GM10248 (cell line): Measurements from ENCODE around the gene CKS2.

Experiments
- CTCF ChIA-PET: fragments of 300-600 bp; sonication (Branson Sonifier 250); formaldehyde crosslinking; extraction: SDS; loops from one replicate; lab custom pipeline; 2021; ENCODE audit warnings: antibody characterized with exemption; lab: Yijun Ruan, JAX
- POLR2A ChIA-PET: fragments of 350-650 bp; sonication (Branson Sonifier 250); formaldehyde crosslinking; extraction: SDS; loops from one replicate; lab custom pipeline; 2020; ENCODE audit warnings: antibody characterized with exemption; lab: Yijun Ruan, JAX
- DNase-seq: peaks from one replicate; pipeline ENCODE4 v3.0.0; 2012; ENCODE audit errors: extremely low spot score
- TF ChIP-seq, protein P1 (sequence below): IDR thresholded peaks from 2 replicates; pipeline ENCODE4 v1.5.1; 2012; ENCODE audit warnings: mild to moderate bottlenecking, low read depth; ENCODE audit errors: extremely low read depth, missing control alignments, control extremely low read depth

Gene CKS2

DNA sequence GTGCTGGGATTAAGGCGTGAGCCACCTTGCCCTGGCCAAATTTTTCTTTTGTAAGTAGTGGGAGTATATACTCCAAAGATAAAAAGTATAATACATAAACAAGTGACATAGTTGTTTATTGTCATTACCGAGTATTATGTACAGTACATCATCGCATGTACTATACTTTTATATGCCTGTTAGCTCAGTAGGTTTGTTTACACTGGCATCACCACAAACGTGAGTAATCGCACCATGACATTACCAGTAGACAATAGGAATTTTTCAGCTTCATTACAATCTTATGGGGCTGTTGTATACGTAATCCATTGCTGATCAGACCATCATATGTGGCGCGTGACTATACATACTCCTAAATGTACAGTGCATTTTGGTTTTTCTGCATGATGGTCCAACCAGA lies 17.1 kb downstream of the CKS2 start:
- TF ChIP-seq, protein P1, sequence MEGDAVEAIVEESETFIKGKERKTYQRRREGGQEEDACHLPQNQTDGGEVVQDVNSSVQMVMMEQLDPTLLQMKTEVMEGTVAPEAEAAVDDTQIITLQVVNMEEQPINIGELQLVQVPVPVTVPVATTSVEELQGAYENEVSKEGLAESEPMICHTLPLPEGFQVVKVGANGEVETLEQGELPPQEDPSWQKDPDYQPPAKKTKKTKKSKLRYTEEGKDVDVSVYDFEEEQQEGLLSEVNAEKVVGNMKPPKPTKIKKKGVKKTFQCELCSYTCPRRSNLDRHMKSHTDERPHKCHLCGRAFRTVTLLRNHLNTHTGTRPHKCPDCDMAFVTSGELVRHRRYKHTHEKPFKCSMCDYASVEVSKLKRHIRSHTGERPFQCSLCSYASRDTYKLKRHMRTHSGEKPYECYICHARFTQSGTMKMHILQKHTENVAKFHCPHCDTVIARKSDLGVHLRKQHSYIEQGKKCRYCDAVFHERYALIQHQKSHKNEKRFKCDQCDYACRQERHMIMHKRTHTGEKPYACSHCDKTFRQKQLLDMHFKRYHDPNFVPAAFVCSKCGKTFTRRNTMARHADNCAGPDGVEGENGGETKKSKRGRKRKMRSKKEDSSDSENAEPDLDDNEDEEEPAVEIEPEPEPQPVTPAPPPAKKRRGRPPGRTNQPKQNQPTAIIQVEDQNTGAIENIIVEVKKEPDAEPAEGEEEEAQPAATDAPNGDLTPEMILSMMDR: no peak
- ChIA-PET POLR2A (no interaction called here), CTCF (interaction anchor here (1.3 to 1.4 kb wide), 2 partner anchors 10 to 16 kb away, joined by 4 read pairs; no protein-coding TSS in a partner anchor)
- no peak for DNase-seq

DNA sequence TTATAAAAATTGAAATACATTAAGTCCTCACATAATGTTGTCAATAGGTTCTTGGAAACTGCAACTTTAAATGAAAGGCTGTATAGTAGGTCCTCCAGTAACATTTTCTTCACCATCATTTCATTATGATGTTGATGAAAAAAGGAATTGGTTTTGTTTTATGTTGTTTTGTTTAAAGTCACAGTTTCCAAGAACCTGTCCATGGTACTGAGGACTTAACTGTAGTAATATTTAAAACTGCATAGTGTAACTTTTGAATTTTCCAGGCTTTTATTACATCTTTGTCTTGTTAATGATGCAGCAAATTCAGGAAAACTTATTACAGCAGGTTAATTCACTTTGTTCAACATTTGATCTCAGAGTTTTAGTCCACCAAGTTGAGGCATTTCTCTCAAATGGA lies 18.9 kb downstream of the CKS2 start:
- POLR2A ChIA-PET: no interaction called here
- TF ChIP-seq, protein P1: no peak
- no peak for DNase-seq
- CTCF ChIA-PET: no interaction called here

DNA sequence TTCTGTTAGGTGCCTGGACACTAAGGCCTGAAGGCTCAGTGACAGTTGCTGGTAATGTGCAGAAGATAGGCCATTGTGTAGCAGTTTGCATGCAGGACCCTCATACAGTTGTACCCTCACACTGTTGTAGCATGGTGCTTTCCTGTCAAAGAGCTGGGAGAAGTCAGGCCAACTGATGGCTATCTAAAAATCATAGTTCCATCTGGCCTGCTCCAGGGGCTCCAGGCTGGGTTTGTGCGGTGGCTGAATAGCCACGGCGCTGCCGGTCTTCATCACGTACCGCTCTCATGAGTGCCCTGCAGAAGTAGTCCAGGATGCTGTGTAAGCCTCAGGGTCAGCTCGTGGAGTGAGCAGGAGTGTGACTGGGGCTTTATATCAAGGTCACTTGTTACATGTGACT lies 19.5 kb downstream of the CKS2 start:
- DNase-seq: no peak
- CTCF ChIA-PET: interaction anchor here (1.7 kb wide), 1 partner anchor 18 kb away, joined by 4 read pairs; no protein-coding TSS in a partner anchor
- TF ChIP-seq, protein P1: no peak
- POLR2A ChIA-PET: no interaction called here

DNA sequence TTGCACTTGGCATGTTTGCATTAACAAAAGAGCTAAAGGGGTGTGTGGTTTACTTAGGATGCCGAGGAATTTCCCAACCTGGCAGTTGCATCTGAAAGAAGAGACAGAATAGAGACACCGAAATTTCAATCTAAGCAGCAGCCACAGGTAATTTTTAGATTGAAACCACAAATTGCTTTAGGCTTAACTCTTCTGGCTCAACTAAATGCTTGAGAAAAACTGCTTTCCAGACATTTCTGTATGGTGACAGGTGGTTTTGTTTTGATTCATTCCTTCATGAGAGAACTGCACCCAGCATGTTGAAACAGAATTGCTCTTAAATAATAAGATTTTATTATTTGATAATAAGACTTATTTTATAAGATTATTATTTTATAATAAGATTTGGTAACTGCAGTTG lies 28.8 kb downstream of the CKS2 start:
- ChIA-PET CTCF (interaction anchor here (0.8 to 1.3 kb wide), 6 partner anchors 12 to 209 kb away, joined by 3 to 4 read pairs (median 4); partner anchors contain the start of gene SECISBP2), POLR2A (interaction anchor here (0.7 kb wide), 1 partner anchor 24 kb away, joined by 4 read pairs; no protein-coding TSS in a partner anchor)
- TF ChIP-seq, protein P1: no peak
- DNase-seq: no peak

DNA sequence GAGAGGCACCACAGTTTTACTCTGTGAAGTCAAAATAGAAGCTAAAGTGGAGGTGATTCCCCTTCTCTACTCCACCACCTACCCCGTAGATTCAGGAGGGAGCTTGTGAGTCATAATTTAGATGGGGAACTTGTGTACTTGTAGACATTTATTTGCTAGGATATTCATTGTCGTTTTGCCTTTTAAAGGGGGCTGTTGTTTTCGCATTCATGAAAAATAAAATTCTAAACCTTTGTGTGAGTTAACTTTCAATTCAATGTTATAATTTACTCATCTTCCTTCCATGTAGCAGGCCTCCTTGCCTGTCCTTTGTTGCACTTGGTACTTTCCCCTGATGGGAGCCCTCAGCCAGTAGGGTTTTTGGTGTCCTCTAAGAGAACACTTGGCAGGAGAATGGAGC lies 29.3 kb downstream of the CKS2 start:
- ChIA-PET CTCF (interaction anchor here (0.8 to 1.3 kb wide), 6 partner anchors 11 to 209 kb away, joined by 3 to 4 read pairs (median 4); partner anchors contain the start of gene SECISBP2), POLR2A (interaction anchor here (0.5 kb wide), 1 partner anchor 33 kb away, joined by 5 read pairs; no protein-coding TSS in a partner anchor)
- peak; percentile 64 for DNase-seq

DNA sequence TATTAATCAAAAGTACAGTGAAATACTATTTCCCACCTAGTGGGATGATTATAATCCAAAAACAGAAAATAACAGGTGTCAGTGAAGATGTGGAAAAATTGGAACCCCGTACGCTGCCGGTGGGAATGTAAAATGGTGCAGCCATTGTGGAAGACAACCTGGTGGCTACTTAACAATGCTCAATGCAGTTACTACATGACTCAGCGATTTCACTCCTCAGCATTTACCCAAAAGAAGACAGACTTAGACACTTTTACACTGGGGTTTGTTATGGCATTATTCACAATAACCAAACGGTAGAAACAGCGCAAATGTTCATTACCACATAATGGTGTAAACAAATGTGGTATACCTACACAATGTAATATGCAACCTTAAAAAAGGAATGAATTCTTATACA lies 31.2 kb downstream of the CKS2 start:
- no peak for DNase-seq
- CTCF ChIA-PET: interaction anchor here (1.3 to 2.2 kb wide), 4 partner anchors 9 to 207 kb away, joined by 3 to 8 read pairs (median 5); no protein-coding TSS in a partner anchor
- TF ChIP-seq, protein P1: no peak
- POLR2A ChIA-PET: no interaction called here

More for the DNA sequence above, 29.3 kb downstream of the CKS2 start:
- TF ChIP-seq, protein P1: no peak
